ENCODE measurements around the gene PDGFRA.
A peak's percentile ranks its signal among the peaks of the same experiment; 100 is the strongest.

PDGFRA gene

DNA sequence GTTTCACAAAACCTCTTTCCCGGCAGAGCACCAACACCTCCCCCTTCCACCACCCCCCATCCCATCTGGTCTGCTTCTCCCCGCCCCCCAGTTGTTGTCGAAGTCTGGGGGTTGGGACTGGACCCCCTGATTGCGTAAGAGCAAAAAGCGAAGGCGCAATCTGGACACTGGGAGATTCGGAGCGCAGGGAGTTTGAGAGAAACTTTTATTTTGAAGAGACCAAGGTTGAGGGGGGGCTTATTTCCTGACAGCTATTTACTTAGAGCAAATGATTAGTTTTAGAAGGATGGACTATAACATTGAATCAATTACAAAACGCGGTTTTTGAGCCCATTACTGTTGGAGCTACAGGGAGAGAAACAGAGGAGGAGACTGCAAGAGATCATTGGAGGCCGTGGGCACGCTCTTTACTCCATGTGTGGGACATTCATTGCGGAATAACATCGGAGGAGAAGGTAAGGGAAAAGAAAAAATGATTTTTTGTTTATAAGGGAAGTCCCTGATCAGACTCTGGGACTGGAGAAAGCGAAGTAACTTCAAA lies at the start of gene PDGFRA:
Gene PDGFRA, plus strand, starts transcription at position 333 of the 541 bp plus-strand sequence. CDS start 29,476 bp downstream, outside the sequence.
- Mint-ChIP-seq H3K4me1 (peaks cover 53% of the 10 kb centered on the region), H3K36me3 (peaks cover 8% of the 10 kb centered on the region), H3K9me3 (no peaks in the 10 kb centered on the region), H3K4me3 (peak within 1 kb of the TSS; percentile 64), H3K27ac (no peak within 1 kb of the TSS)
- ATAC-seq = no peak
- no peak for DNase-seq (ENCODE audit: low spot score in 2 of 2)

DNA sequence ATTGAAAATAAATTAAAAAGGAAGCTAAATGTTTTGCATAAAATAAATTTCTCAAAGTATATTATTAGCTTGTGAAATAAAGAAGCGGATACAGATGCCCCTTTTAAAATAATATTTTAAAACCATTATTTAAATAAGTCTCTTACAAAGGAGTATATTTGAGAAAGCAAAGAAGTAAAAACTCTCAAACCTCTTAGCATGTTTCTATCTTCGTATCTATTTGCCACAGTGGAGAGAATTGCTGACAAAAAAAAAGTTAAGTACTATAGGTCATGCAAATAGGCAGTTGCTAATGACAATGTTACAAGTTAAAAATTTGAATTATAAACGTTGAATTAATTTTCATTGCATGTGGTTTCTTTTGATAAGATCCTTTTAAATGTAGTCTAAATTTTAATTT lies 44.5 kb upstream of the PDGFRA start:
- Mint-ChIP-seq H3K36me3 (no peaks in the 10 kb centered on the region), H3K9me3 (no peaks in the 10 kb centered on the region), H3K27ac (no peak overlapping the region), H3K4me3 (no peak overlapping the region), H3K4me1 (no peaks in the 10 kb centered on the region)
- ATAC-seq (no peak), DNase-seq (ENCODE audit: low spot score in 2 of 2) (no peak)

DNA sequence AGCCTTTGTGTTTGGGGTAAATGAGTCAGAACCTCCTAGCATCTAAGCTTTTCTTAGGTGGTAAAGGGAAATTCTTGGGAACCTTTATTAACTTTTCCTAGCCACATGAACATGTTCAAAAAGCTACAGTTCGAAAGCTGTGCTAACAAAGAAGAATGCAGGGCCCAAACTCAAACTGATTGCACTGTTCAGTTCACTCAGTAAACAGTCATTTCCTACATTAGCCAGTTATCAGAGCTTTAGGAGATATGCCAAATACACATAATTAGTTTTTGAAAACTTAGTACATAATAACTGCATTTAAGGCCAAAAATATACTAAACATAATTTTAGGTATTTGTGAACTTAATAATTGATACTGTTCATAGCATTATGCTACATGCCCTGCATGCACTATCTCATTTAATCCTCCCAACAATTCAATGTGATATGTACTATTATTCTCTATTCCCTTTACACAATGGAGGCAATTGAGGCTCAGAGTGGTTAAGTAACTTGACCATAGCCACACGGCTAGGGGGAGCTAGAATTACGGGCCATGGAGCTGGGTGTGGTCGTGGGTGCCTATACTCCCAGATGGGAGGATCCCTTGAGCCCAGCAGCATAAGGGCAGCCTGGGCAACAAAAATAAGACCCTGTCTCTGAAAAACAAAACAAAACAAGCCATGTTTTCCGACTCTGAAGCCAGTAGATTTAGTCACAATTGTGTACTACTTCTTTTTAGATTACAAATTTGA lies 43.9 kb upstream of the PDGFRA start:
- Mint-ChIP-seq H3K4me1 (no peaks in the 10 kb centered on the region), H3K27ac (no peak overlapping the region), H3K9me3 (no peaks in the 10 kb centered on the region), H3K4me3 (no peak overlapping the region), H3K36me3 (no peaks in the 10 kb centered on the region)
- DNase-seq (ENCODE audit: low spot score in 2 of 2) = no peak
- ATAC-seq = no peak

DNA sequence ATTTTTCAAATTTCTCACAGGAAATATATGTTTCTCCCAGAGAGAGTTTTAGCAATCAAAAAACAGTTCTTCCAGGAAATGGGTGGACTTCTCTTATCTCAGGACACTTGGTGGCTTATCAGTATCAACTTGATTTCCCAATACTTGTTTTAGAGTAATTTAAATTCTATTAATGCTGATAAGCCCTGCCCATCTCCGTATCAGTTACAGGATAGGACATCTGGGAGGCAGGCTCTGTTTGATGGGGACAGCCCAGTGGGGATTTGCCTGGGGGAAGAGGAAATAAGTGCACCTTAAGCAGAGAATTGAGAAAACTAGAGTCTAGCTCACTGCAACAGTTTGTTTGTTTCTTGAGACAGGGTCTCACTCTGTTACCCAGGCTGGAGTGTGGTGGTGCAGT lies 43.2 kb upstream of the PDGFRA start:
- no peak for DNase-seq (ENCODE audit: low spot score in 2 of 2)
- no peak for ATAC-seq
- H3K9me3 Mint-ChIP-seq = no peaks in the 10 kb centered on the region
- no peaks in the 10 kb centered on the region for H3K4me1 Mint-ChIP-seq
- no peak overlapping the region for H3K27ac Mint-ChIP-seq
- no peaks in the 10 kb centered on the region for H3K36me3 Mint-ChIP-seq
- H3K4me3 Mint-ChIP-seq = no peak overlapping the region

GRCh38 chr4:54186371-54186770 lies 42.7 kb upstream of the PDGFRA start:
- DNase-seq (ENCODE audit: low spot score in 2 of 2) (no peak), ATAC-seq (no peak)
- H3K4me3 Mint-ChIP-seq = no peak overlapping the region
- no peaks in the 10 kb centered on the region for H3K9me3 Mint-ChIP-seq
- H3K36me3 Mint-ChIP-seq = no peaks in the 10 kb centered on the region
- H3K27ac Mint-ChIP-seq = no peak overlapping the region
- H3K4me1 Mint-ChIP-seq = no peaks in the 10 kb centered on the region

DNA sequence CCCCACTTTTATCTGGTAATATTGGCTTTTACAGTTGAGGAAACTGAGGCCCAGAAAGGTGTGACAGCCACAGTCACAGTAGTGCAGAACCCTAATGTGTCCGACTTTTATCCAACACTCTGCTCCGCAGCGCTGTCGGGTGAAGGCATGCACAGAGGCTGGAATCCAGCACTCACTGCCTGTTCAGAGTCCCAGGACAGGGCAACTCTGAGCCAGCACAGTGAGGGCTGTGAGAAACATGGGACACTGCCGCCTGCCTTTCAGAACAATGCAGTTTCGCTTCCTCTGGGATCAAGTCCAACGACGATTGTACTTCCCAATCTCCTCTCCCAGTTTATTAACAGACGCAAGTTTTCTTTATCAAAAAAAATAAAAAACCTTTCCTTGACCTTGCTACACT lies 41.9 kb upstream of the PDGFRA start:
- no peaks in the 10 kb centered on the region for H3K36me3 Mint-ChIP-seq
- ATAC-seq (peak; percentile 21), DNase-seq (ENCODE audit: low spot score in 2 of 2) (no peak)
- H3K27ac Mint-ChIP-seq = no peak overlapping the region
- H3K4me1 Mint-ChIP-seq = no peaks in the 10 kb centered on the region
- no peak overlapping the region for H3K4me3 Mint-ChIP-seq
- H3K9me3 Mint-ChIP-seq = no peaks in the 10 kb centered on the region

DNA sequence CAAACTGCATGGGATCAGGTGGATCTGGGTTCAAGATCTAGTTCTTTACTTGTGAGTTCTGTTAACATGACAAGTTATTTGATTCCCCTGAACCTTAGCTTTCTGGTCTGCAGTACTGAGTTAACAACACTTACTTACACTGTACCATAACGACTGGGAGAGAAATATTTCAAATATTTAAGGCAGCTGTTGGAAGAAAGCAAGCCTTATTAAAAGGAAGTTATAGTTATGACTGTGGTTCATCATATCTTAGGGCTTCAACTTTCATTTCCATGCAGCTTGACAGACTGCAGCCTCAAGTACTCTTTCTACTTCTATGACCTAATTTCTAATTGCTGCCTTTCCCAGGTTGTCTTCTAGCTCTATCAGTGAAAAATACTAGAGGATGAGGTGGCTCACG lies 40.0 kb upstream of the PDGFRA start:
- H3K36me3 Mint-ChIP-seq = no peaks in the 10 kb centered on the region
- DNase-seq (ENCODE audit: low spot score in 2 of 2) (no peak), ATAC-seq (no peak)
- no peak overlapping the region for H3K4me3 Mint-ChIP-seq
- no peak overlapping the region for H3K27ac Mint-ChIP-seq
- no peaks in the 10 kb centered on the region for H3K9me3 Mint-ChIP-seq
- no peaks in the 10 kb centered on the region for H3K4me1 Mint-ChIP-seq

DNA sequence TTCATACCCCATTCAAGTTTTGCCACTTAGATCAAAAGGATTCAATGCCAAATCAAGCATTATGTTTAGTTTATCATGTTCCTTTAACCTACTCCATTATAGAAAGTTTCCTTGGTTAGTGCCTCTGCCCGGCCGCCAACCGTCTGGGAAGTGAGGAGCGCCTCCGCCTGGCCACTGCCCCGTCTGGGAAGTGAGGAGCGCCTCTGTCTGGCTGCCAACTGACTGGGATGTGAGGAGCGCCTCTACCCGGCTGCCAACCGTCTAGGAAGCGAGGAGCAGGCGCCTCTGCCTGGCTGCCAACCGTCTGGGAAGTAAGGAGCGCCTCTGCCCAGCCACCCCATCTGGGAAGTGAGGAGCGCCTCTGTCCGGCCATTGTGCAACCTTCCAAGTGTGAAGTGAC lies 36.3 kb upstream of the PDGFRA start:
- no peaks in the 10 kb centered on the region for H3K36me3 Mint-ChIP-seq
- ATAC-seq = no peak
- H3K4me1 Mint-ChIP-seq = no peaks in the 10 kb centered on the region
- H3K9me3 Mint-ChIP-seq = no peaks in the 10 kb centered on the region
- DNase-seq (ENCODE audit: low spot score in 2 of 2) = no peak
- H3K27ac Mint-ChIP-seq = no peak overlapping the region
- H3K4me3 Mint-ChIP-seq = no peak overlapping the region

- no peak overlapping the region for H3K4me3 Mint-ChIP-seq
These were observed 31.2 kb upstream of the PDGFRA start for GRCh38 chr4:54197926-54198325.

DNA sequence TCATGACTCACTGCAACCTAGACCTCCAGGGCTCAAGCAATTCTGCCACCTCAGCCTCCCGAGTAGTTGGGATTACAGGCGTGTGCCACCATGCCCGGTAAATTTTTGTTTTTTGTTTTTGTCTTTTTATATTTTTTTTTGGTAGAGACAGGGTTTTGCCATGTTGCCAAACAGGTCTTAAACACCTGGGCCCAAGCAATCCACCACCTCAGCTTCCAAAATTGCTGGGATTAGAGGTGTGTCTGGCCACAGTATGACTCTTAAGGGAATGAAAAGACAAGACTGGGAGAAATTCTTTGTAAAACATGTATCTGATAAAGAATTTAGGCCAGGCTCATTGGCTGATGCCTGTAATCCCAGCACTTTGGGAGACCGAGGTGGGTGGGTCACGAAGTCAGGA lies 29.2 kb upstream of the PDGFRA start:
- Mint-ChIP-seq H3K4me1 (no peaks in the 10 kb centered on the region), H3K27ac (no peak overlapping the region), H3K36me3 (no peaks in the 10 kb centered on the region), H3K9me3 (no peaks in the 10 kb centered on the region), H3K4me3 (no peak overlapping the region)
- DNase-seq (ENCODE audit: low spot score in 2 of 2) = no peak
- ATAC-seq = no peak

More at GRCh38 chr4:54197926-54198325, 31.2 kb upstream of the PDGFRA start:
- Mint-ChIP-seq H3K4me1 (no peaks in the 10 kb centered on the region), H3K36me3 (no peaks in the 10 kb centered on the region), H3K27ac (no peak overlapping the region), H3K9me3 (no peaks in the 10 kb centered on the region)
- DNase-seq (ENCODE audit: low spot score in 2 of 2) = no peak
- no peak for ATAC-seq

DNA sequence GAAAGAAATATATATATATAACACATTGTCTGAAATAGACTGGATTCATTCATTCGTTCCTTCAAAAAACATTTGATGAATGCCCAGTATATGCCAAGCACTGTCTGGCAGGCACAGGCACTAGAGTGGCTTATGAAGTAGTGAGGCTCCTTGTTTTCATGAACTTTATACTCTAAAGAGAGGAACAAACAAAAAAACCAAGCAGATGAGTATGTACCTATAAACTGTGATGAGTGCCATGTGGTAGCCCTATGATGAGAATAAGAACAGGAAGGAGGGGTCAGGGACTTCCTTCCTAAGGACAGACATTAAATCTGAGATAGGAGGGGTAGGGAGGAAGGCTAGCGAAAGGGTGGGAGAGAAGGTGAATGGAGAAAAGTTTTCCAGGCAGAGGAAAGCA lies 19.5 kb upstream of the PDGFRA start:
- Mint-ChIP-seq H3K4me3 (no peak overlapping the region), H3K4me1 (no peaks in the 10 kb centered on the region), H3K27ac (no peak overlapping the region), H3K9me3 (no peaks in the 10 kb centered on the region), H3K36me3 (no peaks in the 10 kb centered on the region)
- ATAC-seq (no peak), DNase-seq (ENCODE audit: low spot score in 2 of 2) (no peak)

- Mint-ChIP-seq H3K4me1 (peaks cover 5% of the 10 kb centered on the region), H3K4me3 (no peak overlapping the region), H3K9me3 (no peaks in the 10 kb centered on the region), H3K36me3 (no peaks in the 10 kb centered on the region), H3K27ac (no peak overlapping the region)
- DNase-seq (ENCODE audit: low spot score in 2 of 2) (no peak), ATAC-seq (no peak)
These were observed 16.1 kb upstream of the PDGFRA start for GRCh38 chr4:54213001-54213400.

DNA sequence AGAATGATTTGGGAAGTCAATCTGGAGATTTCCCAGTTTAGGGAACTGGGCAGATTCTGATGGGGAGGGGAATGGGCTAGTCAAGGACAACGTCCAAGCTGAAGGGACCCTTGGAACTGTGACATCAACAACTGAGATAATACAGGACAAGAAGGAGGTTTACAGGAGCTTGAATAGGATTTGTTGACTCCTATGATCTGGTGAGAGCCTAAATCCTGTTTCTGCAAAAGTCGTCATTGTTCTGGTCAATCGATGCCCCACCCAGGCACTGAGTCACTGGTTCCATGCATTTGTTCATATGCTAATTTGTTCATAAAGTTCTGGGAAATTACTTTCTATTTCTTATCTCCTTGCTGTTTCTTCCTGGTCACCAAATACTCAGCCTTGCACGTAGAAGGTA lies 15.3 kb upstream of the PDGFRA start:
- H3K9me3 Mint-ChIP-seq = no peaks in the 10 kb centered on the region
- no peak for ATAC-seq
- no peak for DNase-seq (ENCODE audit: low spot score in 2 of 2)
- H3K36me3 Mint-ChIP-seq = no peaks in the 10 kb centered on the region
- H3K4me3 Mint-ChIP-seq = no peak overlapping the region
- H3K4me1 Mint-ChIP-seq = peaks cover 5% of the 10 kb centered on the region
- no peak overlapping the region for H3K27ac Mint-ChIP-seq

GRCh38 chr4:54215379-54216077 lies 13.6 kb upstream of the PDGFRA start:
- no peaks in the 10 kb centered on the region for H3K36me3 Mint-ChIP-seq

DNA sequence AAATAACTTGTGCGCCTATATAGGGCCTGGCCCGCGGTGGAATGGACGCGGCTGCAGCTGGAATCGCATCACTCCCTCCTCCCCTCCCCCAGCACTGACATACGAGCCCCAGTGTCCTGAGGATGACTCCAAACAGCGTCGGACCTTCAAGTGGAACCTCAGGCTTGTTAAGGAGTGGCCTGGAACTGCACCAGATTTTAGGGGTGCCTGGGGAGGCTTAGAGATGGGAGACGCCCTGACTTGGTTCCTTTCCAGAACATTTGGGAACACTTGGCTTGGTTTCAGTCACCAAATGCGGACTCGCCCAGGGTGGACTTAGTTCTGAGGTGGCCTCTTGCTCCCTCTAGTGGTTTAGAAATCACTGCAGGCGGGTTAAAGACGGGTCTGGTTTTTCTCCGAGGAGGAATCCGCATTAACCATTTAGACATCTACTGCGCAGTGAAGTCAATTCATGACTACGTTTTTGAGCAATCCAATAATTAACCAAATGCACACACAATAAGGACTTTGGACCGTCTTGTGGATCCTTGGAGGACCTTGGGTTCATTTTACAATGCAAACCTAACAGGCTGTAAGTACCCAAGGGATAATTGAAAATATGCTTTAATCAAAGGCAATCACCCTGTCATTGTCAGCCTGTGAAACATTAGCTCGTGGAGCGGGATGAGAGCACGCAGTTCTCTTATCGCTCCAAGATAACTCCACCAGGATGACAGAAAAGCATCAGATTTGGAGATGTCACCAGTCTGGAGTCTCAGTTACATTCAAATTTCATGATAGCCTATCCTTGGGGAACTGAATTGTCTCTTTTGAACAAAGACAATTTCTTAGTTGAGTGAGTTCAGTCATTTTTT lies 11.2 kb upstream of the PDGFRA start:
- Mint-ChIP-seq H3K4me3 (no peak overlapping the region), H3K27ac (no peak overlapping the region), H3K4me1 (peaks cover 5% of the 10 kb centered on the region), H3K36me3 (no peaks in the 10 kb centered on the region), H3K9me3 (no peaks in the 10 kb centered on the region)
- peak; percentile 30 to 66 for DNase-seq (ENCODE audit: low spot score in 2 of 2)
- peak; percentile 75 for ATAC-seq

More at GRCh38 chr4:54215379-54216077, 13.6 kb upstream of the PDGFRA start:
- ATAC-seq (no peak), DNase-seq (ENCODE audit: low spot score in 2 of 2) (no peak)
- Mint-ChIP-seq H3K4me1 (peaks cover 5% of the 10 kb centered on the region), H3K9me3 (no peaks in the 10 kb centered on the region), H3K4me3 (no peak overlapping the region), H3K27ac (no peak overlapping the region)
